EH (cell line): ENCODE results near the gene AKAP10.
"Not testable (repeated sequence)": the region's sequence is repeated elsewhere in the genome, so short reads cannot be mapped to it uniquely, and the experiment has no call there.

ENCODE experiments used
- DNase-seq: peaks from one replicate; pipeline ENCODE4 v3.0.0-alpha.2; 2015; ENCODE audit warnings: low read depth

AKAP10 gene

DNA sequence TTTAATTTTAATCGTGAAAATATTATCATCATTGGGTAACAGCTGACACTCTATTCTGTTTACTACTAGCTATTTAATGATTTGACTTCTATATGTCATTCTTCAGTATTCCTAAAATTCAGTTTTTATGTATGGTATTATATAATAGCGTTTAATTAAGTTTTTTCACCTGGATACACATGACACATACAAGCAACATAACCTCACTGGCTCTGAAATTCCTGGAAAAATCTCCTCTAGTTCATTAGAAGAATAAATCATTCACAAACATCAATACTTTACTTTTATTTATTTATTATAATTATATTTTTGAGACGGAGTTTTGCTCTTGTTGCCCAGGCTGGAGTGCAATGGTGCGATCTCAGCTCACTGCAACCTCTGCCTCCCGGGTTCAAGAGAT, 44.0 kb downstream of the AKAP10 start:
- no peak for DNase-seq

DNA sequence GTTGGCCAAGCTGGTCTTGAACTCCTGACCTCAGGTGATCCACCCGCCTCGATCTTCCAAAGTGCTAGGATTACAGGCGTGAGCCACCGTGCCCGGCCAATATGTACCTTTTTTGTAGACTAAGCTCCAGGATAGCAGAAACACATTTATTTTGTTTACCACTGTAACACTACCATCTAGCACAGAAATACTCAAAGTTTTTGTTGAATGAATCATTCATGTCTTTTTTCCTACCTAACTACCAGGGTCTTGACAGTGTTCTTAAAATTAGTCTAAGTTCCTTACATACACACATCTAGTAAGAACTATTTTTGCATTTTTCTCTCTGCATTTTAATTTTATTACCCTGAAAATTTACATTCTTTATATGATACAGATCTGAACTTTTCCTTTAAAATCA, 44.4 kb downstream of the AKAP10 start:
- peak; percentile 35 for DNase-seq

DNA sequence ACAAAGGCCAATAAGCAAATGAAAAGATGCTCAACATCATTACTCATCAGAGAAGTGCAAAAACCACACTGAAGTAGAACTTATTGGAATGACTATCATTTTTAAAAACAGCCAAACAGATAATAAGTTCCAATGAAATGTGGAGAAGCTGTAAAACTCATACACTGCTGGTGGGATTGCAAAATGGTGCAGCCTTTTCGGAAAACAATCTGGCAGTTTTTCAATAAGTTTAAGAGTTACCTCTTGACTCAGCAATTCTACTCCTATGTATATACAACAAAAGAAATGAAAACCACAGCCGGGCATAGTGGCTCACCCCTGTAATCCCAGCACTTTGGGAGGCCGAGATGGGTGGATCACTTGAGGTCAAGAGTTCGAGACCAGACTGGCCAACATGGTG, 49.3 kb downstream of the AKAP10 start:
- DNase-seq: peak; percentile 64

DNA sequence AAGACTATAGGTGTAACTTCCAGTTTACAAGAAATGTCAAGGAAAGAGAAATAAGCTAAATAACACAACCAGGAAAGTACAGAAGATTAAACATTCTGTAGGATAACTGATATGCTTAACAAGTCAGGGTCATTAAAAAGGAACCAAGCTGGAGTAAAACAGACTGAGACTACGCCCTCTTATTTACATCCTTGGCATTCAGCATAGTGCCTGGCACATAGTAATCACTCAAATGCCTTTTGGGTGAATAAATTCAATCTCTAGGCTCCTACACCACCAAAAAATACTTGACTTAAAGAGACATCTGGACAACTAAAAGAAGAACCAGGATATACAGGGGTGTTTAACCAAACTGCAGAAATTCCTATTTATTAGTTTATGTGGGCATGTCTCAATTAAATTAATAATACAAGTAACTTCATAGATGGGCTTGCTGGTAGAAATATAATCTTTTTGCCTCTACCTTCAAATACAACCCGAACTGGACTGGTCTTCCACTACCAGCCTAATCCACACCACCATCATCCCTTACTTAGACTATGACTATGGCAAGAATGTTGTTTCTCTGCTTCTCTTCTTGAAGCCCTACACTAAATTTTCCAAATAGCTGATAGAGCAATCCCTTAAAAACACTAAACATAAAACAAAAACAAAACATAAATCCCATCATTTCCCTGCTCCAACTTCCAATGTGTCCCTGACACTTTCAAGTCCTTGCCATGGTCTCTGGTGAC, 62.2 kb downstream of the AKAP10 start:
- peak; percentile 7 for DNase-seq

DNA sequence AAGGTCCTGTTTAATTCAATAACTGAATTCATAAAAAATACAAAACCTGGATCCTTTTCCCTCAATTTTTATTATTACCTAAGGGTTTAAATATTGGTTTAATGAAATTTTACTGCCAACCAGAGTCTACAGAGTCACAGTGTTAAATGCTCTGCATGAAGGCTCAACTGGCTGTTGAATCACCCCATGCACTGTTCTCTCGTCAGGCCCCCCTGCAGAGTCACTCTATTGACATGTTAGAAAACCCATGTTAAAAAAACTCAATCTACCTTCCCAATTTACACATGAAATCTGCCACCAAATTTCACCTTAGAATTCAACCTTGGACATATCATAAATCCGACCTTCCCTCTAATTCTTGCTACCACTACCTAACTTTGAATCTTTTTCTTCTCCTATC, 66.6 kb downstream of the AKAP10 start:
- DNase-seq: no peak

DNA sequence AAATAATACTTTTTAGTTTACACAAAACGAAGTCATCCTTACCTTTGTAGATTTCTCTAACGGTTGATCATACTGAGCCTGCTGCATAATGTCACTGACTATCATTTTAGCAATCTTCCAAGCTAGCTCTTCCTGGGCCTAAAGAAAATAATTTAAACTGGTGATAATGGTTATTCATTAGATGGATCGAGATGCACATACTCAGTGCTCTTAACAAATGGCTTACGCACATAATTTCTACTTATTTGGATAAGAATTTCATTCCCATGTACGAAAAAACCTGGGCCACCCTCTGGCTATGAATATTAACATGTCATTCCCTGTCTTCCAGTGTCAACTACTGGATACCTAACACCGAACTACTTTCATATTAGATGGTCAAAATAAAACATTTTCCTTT, 68.5 kb downstream of the AKAP10 start:
- no peak for DNase-seq

DNA sequence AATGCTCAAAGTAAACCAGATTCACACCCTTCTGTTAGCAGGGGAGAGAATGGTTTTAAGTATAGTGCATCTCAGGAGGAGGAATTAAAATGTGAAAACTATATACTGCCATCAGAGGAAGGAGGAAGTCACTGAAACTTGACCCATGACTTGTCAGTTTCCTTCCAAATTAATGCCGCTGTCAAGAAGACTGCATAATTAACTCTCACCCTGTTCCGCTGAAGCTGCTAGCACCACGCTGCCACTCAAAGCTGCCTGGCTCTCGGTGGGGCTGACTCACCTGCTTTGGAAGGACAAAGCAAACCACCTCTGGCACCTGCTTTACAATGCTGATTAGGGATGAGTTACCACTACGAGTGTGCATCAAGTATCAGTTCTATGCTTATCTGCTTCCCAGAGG, 72.1 kb downstream of the AKAP10 start:
- no peak for DNase-seq

DNA sequence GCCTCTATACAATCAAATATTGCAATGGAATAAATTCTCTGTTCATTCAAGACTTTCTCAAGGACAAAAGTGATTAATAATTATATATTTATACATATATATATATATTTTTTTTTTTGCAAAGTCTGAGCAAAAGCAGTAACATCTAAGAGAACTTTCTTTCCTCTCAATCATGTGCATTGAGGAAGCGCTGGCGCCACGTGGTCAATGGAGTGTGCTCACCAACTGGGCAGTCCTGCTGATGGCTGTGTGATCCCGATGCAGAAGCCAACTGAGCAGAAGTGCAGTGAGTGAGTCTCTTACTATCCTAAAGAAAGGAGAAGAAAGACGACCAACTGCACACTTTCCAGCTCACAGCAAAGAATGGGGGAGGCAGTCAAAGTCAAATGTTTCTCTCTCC, 72.7 kb downstream of the AKAP10 start:
- DNase-seq: no peak

DNA sequence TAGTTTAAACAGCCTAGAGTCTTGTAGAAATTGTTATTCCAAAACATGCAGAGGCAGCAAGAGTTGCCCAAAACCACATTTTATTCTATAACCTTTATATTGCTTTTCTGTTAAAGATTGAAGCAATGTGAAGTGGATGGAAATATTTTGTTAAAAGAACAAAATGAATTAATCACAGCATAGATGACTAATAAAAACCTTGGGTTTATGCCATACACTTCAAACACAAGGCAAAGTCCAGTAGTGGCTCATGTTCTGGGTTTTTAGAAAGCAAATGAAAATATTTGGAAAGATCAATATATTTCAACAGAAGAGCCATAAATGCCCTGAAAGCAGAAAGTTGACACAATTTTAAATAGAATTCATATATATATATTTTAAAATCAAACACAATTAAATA, 73.2 kb downstream of the AKAP10 start:
- DNase-seq: peak; percentile 34

DNA sequence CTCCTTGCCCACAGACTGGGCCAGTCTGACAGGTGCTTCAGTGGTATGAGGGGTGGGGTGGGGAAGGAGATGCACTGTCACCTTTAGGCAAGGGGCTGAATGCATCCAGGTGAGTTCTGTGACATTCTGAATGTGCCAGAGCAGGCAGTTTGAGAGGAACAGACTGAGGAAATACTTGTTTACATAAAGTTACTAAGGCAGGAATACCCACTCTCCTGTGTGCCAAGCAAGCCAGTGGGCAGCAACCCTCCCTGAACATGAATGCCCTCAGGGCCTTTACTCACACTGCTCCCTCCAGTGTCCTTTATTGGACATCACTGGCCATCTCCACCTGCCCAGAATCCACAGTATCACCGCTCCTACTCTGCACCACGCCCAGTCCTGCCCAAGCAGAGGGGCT, 76.8 kb downstream of the AKAP10 start:
- no peak for DNase-seq

DNA sequence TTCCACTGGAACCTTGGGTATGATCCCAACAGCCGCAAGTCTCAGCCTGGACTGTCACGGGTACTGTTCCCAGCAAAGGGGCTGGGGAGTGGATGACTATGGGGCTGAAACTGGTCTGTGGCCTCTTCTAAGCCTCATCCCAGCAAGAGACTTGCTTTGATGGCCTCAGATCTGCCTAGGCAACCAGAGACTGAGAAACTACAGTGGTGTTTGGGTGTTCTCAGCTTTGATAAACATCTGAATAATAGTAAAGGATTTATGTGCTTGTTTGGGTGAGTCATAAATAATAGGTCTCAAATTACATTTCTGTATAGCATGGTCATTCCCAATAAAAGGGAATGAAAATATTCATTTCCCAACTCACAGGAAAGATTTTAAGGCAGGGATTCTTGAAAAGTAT, 79.7 kb downstream of the AKAP10 start:
- peak; percentile 94 for DNase-seq

DNA sequence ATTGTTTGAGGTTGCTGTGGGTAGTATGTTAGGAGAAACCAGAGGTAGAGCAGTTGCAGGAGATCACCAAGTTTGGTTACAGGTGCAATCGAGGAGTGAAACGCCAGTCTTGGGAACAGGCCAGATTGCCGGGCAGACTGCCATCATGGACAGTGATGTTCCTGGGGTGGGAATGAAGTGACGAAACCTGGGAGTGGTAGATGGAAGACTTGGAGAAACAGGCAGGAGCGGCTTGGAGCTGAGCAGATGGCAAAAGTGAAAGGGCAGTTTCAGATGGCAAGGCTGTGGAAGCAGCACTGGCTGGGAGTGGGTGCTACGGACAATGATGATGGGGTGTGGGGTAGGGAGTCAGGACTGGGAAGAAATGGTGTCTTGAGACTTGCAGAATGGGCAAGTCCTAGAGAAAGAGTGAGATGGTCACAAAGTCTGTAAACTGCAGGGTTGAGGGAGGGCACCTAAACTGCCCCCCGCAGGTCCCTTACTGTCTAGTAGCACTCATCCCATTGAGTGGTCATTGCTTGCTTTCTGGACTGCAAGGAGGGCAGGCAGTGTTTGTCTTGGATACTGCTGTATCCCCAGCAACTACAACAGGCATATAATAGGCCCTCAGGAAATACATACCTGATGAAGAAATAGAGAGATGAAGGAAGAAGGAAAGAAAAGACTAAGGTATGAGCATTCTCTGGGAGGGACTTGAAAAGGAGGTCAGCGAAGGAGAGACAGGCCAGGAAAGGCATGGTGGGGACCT, 80.4 kb downstream of the AKAP10 start:
- peak; percentile 33 for DNase-seq

DNA sequence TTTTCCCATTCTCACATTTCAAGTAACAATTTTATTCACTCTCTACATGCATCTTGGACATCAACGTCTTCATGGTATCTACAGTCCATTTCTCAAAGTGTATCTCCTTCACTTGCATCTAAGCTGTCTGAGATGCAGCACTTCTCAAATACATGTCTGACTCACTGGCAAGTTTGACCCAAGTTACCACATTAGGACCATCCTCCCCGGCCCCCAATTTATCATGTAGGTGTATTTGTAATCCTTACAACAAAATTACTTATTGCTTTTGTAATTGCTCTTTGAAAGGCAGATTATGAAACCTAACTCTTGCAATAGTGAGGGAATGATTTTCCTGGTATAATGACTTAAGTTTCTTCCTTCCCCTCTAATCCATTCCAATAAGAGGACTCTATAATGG, 80.9 kb downstream of the AKAP10 start:
- no peak for DNase-seq

DNA sequence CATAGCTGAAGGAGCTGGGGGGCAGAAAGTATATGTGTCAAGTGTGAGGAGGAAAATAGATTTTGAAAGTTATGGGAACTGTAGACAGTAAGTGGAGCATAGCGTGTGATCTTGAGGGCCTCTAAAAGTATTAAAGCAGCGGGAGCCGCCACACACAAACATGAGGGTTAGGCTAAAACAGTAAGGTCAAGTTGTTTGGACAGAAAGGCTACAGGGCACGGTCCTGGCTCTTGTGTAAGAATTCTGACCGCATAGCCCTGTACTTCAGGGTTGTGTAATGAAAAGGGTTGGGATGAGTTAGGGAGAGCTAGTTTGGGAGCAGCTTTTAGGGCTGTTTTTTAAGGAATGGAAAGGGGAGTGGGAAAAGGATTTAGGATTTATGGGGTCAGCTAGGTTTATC, 87.1 kb downstream of the AKAP10 start:
- not testable (repeated sequence) for DNase-seq

DNA sequence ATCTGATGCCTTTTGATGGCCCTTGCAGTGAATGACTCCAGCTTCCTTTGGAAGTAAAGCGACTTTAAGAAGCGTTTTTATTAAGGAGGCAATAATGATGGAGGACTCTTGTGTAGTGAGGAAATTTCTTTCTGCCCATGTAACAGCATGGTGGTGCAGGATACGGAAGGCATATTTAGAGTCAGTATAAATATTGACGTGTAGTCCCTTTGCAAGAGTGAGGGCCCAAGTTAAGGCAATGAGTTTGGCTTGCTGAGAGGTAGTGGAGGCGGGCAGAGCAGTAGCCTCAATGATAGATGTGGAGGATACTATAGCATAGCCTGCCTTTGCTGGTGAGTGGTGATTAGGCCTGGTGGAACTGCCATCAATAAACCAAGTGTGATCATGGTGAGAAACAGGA, 87.6 kb downstream of the AKAP10 start:
- not testable (repeated sequence) for DNase-seq

DNA sequence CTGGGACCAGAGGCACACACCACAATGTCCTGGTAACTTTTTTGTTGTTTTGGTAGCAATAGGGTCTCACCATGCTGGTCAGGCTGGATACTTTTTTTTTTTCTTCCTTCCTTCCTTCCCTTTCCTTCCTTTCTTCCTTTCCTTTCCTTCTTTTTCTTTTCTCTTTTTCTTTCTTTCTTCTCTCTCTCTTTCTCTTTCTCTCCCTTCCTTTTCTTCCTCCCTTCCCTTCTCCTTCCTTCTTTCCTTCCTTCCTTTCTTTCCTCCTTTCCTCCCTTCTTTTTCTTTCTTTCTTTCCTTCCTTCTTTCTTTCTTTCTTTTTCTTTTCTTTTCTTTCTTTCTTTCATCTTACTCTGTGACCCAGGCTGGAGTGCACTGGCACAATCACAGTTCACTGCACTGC, 91.5 kb downstream of the AKAP10 start:
- DNase-seq: no peak

DNA sequence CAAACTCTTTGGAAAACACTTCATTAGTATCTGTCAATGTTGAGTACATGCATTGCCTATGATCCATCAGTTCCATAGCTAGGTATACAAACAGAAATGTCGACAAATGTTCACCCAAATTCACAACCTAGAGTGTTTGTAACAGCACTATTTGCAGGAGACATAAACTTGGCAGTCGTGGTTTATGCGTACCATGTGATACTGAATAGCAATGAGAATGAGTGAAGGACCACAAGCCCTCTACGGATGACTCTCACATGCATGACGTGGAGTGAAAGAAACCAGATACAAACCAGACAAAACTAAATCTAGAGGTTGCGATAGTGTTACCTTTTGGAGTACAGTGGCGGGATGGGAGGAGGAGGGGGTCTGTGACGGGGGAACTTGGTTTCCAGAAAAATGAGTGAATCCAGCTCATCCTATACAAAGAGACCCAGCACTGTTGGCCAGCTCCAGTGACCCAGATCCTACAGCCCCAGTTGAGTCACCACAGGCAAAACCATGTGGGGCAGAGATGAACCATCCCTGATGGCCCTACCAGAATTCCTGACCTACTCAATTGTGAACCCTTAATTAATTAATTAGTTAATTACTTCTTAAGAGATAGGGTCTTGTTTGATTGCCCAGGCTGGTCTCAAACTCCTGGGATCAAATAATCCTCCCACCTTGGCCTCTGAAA, 94.0 kb downstream of the AKAP10 start:
- DNase-seq: no peak

DNA sequence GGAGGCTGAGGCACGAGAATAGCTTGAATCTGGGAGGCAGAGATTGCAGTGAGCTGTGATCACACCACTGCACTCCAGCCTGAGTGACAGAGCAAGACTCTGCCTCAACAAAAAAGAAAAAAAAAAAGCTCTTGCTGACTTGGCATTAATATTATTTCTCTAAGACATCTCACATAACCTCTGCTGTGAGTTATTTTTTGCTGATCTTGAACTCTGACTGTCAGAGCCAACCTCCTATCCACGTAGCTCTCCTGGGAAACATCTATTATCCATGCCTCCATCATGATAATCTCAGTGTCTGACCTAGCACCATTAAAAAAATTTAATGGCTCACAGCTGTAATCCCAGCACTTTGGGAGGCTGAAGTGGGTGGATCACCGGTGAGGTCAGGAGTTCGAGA, 97.2 kb downstream of the AKAP10 start:
- no peak for DNase-seq

DNA sequence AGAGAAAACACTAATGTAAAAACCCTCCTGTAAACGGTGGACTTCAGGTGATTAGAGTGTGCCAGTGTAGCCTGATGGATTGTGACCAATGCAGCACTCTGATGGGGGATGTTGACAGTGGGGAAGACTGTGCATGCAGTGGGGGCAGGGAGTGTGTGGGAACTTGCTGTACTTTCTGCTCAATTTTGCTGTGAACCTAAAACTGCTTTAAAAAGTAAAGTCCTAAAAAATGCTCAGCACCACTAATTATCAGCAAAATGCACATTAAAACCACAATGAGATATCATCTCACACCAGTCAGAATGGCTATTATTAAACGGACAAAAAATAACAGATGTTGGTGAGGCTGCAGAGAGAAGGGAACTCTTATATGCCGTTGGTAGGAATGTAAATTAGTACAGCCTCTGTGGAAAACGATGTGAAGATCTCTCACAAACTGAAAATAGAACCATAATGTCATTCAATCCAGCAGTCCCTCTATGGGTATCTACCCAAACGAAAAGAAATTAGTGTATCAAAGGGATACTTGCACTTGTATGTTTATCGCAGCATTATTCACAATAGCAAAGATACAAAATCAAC, 100.2 kb downstream of the AKAP10 start:
- peak; percentile 17 for DNase-seq

DNA sequence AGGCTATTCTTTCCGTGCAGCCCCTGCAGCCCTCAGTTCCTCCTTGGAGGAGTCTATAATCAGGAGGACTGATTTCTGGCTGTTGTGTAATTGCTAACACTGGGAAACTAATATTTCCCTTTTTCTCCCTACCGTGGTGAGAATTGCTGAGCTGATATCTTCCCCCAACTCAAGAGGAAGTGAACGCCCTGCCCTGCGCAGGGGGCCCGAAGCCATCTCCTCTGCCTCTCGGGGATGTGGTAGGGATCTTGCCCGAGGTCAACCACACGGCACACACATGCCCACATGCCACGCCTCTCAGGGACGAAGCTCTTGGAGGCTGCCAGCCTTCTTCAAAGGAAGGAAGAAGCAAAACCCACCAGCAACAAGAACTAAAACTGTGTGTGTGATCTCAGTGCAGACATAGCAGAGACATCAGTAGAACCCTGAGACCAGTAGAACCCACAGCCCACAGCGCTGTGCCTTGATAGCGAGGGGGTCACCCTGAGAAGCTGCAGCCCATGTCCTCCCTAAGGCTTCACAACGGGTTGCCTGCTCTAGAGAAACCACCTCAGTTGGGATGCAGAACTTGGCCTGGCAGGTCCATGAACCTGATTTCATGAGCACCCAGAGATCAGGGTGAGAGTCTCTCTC, 101.0 kb downstream of the AKAP10 start:
- DNase-seq: no peak

DNA sequence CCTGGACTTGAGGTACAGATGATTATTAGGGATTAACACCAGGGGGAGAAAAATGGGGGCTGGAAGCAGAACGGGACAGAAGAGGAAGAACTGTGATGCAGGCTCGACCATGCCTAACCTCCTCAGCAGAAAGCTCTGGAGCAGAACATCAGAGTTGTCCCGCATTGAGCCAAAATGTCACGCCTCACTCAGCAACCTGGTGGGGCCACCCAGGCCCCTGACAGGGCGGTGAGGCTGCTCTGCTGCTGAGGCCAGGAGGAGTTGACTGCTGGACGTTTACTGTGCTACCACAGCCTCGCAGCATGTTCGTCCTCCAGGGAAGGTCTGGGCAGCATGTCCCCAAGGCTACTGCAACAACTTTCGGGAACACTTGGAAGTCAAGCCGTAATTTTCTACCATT, 103.4 kb downstream of the AKAP10 start:
- no peak for DNase-seq

DNA sequence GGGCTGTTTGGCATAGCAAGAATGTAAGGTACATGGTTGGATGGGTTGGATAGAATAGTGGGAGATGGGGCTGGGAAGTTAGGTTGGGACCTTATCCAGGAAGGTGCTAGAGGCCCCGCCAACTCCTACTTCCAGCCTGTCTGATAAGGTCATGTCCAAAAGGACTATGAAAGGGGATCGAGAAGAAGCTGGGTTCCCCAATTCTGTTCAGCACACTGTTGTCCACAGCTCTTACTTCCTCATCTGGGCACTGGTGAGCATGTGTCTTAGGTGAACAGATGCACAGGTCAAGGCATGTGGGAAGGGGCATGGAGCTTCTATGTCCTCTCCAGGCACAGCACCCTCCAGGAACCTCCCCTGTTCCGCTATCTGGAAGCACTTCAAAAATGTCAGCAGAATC, 104.3 kb downstream of the AKAP10 start:
- DNase-seq: no peak

DNA sequence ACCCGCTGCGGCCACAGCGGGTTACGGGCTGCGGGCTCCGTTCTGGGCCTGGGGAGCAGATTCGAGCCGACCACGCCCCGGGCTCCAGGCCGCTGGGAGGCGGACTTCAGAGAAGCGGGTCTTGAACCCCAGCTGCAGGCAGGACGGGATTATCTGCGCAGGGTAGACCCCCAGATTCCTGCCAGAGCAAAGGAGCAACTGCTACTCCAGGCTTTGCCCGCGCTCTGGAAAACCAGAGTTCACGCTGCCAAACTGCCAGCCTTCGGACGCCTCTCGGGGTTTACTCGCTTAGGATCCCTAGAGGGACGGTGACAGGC, 109.6 kb downstream of the AKAP10 start:
- no peak for DNase-seq
